ENCODE data around the gene KAT7. TPM values are rescaled to one million over a fixed set of nuclear protein-coding genes. Genes with fewer than 3 reads are reported as not detected.

KAT7 gene
- total RNA-seq, 1 experiment from 2014 or later = 45.8 TPM

Other genes starting within 250 kb of the KAT7 start
- not detected in 2 replicates for gene NXPH3, start 212.8 kb upstream of the KAT7 start, total RNA-seq (2014; rRNA removed; shearing (Covaris generic); ENCODE audit: low replicate concordance)
- gene SPOP, start 110.6 kb upstream of the KAT7 start, total RNA-seq (2014; rRNA removed; shearing (Covaris generic); ENCODE audit: low replicate concordance) = 49.0 and 63.5 TPM in 2 replicates
- 24.4 and 37.4 TPM in 2 replicates for gene SLC35B1, start 80.7 kb upstream of the KAT7 start, total RNA-seq (2014; rRNA removed; shearing (Covaris generic); ENCODE audit: low replicate concordance)
- 0.52 TPM in 1 of 2 replicates, not detected in the other for gene FAM117A, start 24.6 kb upstream of the KAT7 start, total RNA-seq (2014; rRNA removed; shearing (Covaris generic); ENCODE audit: low replicate concordance)
- gene TAC4, start 59.4 kb downstream of the KAT7 start, total RNA-seq (2014; rRNA removed; shearing (Covaris generic); ENCODE audit: low replicate concordance) = not detected in 2 replicates
- gene DLX4, start 180.5 kb downstream of the KAT7 start, total RNA-seq (2014; rRNA removed; shearing (Covaris generic); ENCODE audit: low replicate concordance) = not detected in 2 replicates
- gene DLX3, start 206.5 kb downstream of the KAT7 start, total RNA-seq (2014; rRNA removed; shearing (Covaris generic); ENCODE audit: low replicate concordance) = 0.22 TPM in 1 of 2 replicates, not detected in the other

Measured in Karpas-422 (cell line).